HepG2 (cell line): ENCODE results near the gene GRK5. TPM values are rescaled to one million over a fixed set of nuclear protein-coding genes. Genes with fewer than 3 reads are reported as not detected.

Source experiments
- ATAC-seq: fragments of 200-7000 bp; cut with Tn5 transposase; 3 replicates; pipeline ENCODE4 v1.9.1; 2020; ENCODE audit warnings: mild to moderate bottlenecking, moderate library complexity
- BruUV-seq: library from RNA; stranded (reverse); fragments of 400-500 nt; replicated peaks from 2 replicates; lab custom pipeline; 2021; lab: Mats Ljungman, UMichigan
- CTCF ChIA-PET: fragments of 300-600 bp; formaldehyde crosslinking; extraction: SDS; loops from one replicate; lab custom pipeline; 2021; ENCODE audit warnings: low total read pairs, inconsistent platforms, low intra/inter-chr PET ratio; lab: Yijun Ruan, JAX
- POLR2A ChIA-PET: fragments of 350-600 bp; sonication (Branson Sonifier 250); formaldehyde crosslinking; loops from one replicate; lab custom pipeline; 2020; ENCODE audit warnings: antibody characterized with exemption, inconsistent platforms; lab: Yijun Ruan, JAX
- DNase-seq: peaks from one replicate; pipeline ENCODE4 v3.0.0-alpha.2; 2015; ENCODE audit warnings: low spot score
- FAIRE-seq: peaks from 3 replicates; lab custom pipeline; 2011; peaks lifted over from hg19 to GRCh38; lab: Jason Lieb, UNC
- H2AFZ ChIP-seq: one replicate; pipeline ENCODE4 v1.6.1; 2011; ENCODE audit warnings: low read length, inconsistent platforms
- H3K27ac ChIP-seq: fragments of 300-600 bp; 3 replicates; pipeline ENCODE4 v1.8.0; 2011; ENCODE audit warnings: mixed run types, mild to moderate bottlenecking, mixed read lengths, low read length, inconsistent platforms; ENCODE audit not compliant: insufficient read depth; ENCODE audit errors: extremely low read length
- H3K27me3 ChIP-seq, 2 experiments: fragments of 200-600 bp in 1 of 2; 2 replicates in 1 of 2; 3 replicates in 1 of 2; pipeline versions ENCODE4 v1.6.0 to v1.8.0; 2011; ENCODE audit warnings: low read length in 2 of 2, mild to moderate bottlenecking in 2 of 2, moderate library complexity in 2 of 2, inconsistent platforms in 1 of 2; ENCODE audit not compliant: insufficient read depth in 2 of 2, control insufficient read depth in 1 of 2
- H3K36me3 ChIP-seq, 2 experiments: fragments of 200-600 bp in 1 of 2; replicated peaks in 1 of 2; 2 replicates in 1 of 2; 3 replicates in 1 of 2; pipeline versions ENCODE4 v1.5.1 to v1.8.0; 2011; ENCODE audit warnings: low read length in 2 of 2, inconsistent platforms in 1 of 2; ENCODE audit not compliant: insufficient read depth in 2 of 2, control insufficient read depth in 1 of 2
- H3K4me1 ChIP-seq: 2 replicates; pipeline ENCODE4 v1.5.1; 2012; ENCODE audit warnings: low read length, inconsistent platforms; ENCODE audit not compliant: insufficient read depth
- H3K4me2 ChIP-seq: 2 replicates; pipeline ENCODE4 v1.6.0; 2011; ENCODE audit warnings: low read depth, low read length, inconsistent platforms
- H3K4me3 ChIP-seq, 3 experiments: fragments of 200-600 bp in 1 of 3; sonication (generic), shearing (Covaris generic) in 1 of 3; replicated peaks in 1 of 3; 2 replicates each; pipeline ENCODE4 v1.5.1; 2011 to 2016; ENCODE audit warnings: low read length in 3 of 3, inconsistent platforms in 2 of 3, low read depth in 2 of 3, mild to moderate bottlenecking in 2 of 3, control low read depth in 1 of 3, mixed read lengths in 1 of 3; ENCODE audit not compliant: insufficient read depth in 1 of 3
- H3K79me2 ChIP-seq: one replicate; pipeline ENCODE4 v1.6.1; 2011; ENCODE audit warnings: low read length, inconsistent platforms; ENCODE audit not compliant: insufficient read depth
- H3K9ac ChIP-seq: 2 replicates; pipeline ENCODE4 v1.6.0; 2011; ENCODE audit warnings: mild to moderate bottlenecking, low read depth, low read length, inconsistent platforms; ENCODE audit not compliant: insufficient read depth
- H3K9me3 ChIP-seq: 2 replicates; pipeline ENCODE4 v1.5.1; 2012; ENCODE audit warnings: mild to moderate bottlenecking, low read length
- H4K20me1 ChIP-seq: 2 replicates; pipeline ENCODE4 v1.6.0; 2011; ENCODE audit warnings: inconsistent platforms, mild to moderate bottlenecking, low read length, moderate library complexity; ENCODE audit not compliant: insufficient read depth
- DNMT3B ChIP-seq: conservative IDR thresholded peaks from 2 replicates; pipeline ENCODE4 v1.6.1; 2016; ENCODE audit warnings: missing biosample characterization, control low read depth
- KDM5A ChIP-seq: fragments of 200-600 bp; sonication (generic); IDR thresholded peaks from 2 replicates; pipeline ENCODE4 v1.7.0; 2018; ENCODE audit warnings: antibody characterized with exemption, mild to moderate bottlenecking, low read length, borderline replicate concordance
- NRL ChIP-seq: sonication (generic); formaldehyde crosslinking; IDR thresholded peaks from 2 replicates; pipeline ENCODE4 v1.5.0; 2020; ENCODE audit warnings: missing genetic modification reagents, mild to moderate bottlenecking, moderate library complexity, borderline replicate concordance
- PHB2 ChIP-seq: fragments of 450-650 bp; IDR thresholded peaks from 2 replicates; pipeline ENCODE4 v1.6.1; 2018; ENCODE audit not compliant: partially characterized antibody
- SMARCE1 ChIP-seq: fragments of 450-650 bp; IDR thresholded peaks from 2 replicates; pipeline ENCODE4 v1.6.1; 2017; ENCODE audit warnings: borderline replicate concordance
- ZBTB7A ChIP-seq: sonication (generic); formaldehyde crosslinking; IDR thresholded peaks from 2 replicates; pipeline ENCODE4 v1.8.0; 2022; ENCODE audit warnings: mild to moderate bottlenecking, missing genetic modification reagents
- ZNF207 ChIP-seq: fragments of 450-650 bp; IDR thresholded peaks from 2 replicates; pipeline ENCODE4 v1.6.1; 2016; ENCODE audit warnings: antibody characterized with exemption, borderline replicate concordance
- ZNF446 ChIP-seq: sonication (generic); formaldehyde crosslinking; IDR thresholded peaks from 2 replicates; pipeline ENCODE4 v1.5.0; 2020; ENCODE audit warnings: mild to moderate bottlenecking, missing genetic modification reagents
- ZNF564 ChIP-seq: sonication (generic); formaldehyde crosslinking; IDR thresholded peaks from 2 replicates; pipeline ENCODE4 v1.8.1; 2023; ENCODE audit warnings: mild to moderate bottlenecking, missing genetic modification reagents
- ZSCAN9 ChIP-seq: IDR thresholded peaks from 2 replicates; pipeline ENCODE4 v1.6.1; 2016; ENCODE audit warnings: borderline replicate concordance
- WGBS: methylation state at CpG from one replicate; pipeline ENCODE4 v1.1.6; 2017; ENCODE audit warnings: low lambda C conversion rate; 5-methylcytosine and 5-hydroxymethylcytosine counted together
- in situ Hi-C: cut with HindIII; loops from 2 replicates; pipeline ENCODE4 v1.10.0; 2017; ENCODE audit warnings: low pct_unique_long_range_greater_than_20kb; ENCODE audit not compliant: extremely low pct_ligation_motif_present
- intact Hi-C: fragments of 100-400 bp; cut with micrococcal nuclease; formaldehyde crosslinking; loops from one replicate; pipeline ENCODE4 v1.10.0; 2022; ENCODE audit not compliant: unreplicated experiment
- polyA plus RNA-seq, 8 experiments: library from polyadenylated mRNA; depleted of rRNA in 3 of 8; stranded (reverse) in 7 of 8; unstranded in 1 of 8; fragments of >200 nt; fragmentation: Illumina TruSeq in 4 of 8; extraction: Trizol in 4 of 8; gene quantifications; 2 replicates each; pipeline versions ENCODE4 v1.2.1 to v1.2.3, GENCODE V29; 2011 to 2016; ENCODE audit warnings: low read depth in 4 of 8, missing spikeins in 1 of 8, mixed read lengths in 1 of 8; ENCODE audit not compliant: insufficient read depth in 1 of 8
- total RNA-seq, 5 experiments: library from RNA; depleted of rRNA; stranded (reverse); fragments of >200 nt; fragmentation: Illumina TruSeq; extraction: Trizol; gene quantifications; 2 replicates each; pipeline ENCODE4 v1.2.3, GENCODE V29; 2016; ENCODE audit warnings: low read depth in 1 of 5

The GRK5 gene
- total and polyA plus RNA-seq, 2 of the 13 experiments (the other 11 are each of a cell fraction or from before 2014, with no cell fraction given): 10.4 to 12.6 TPM

GRCh38 chr10:119448628-119449584 lies 241.5 kb downstream of the GRK5 start:
- WGBS: 96% methylated on average over 13 of the region's 26 CpGs
- Histone ChIP-seq H4K20me1 (no peaks in the 10 kb centered on the region), H3K4me3 (no peak overlapping the region), H3K4me1 (peaks cover 8% of the 10 kb centered on the region), H3K79me2 (no peaks in the 10 kb centered on the region), H3K9ac (no peak overlapping the region), H3K27ac (no peak overlapping the region), H2AFZ (no peak overlapping the region), H3K9me3 (no peaks in the 10 kb centered on the region), H3K4me2 (no peak overlapping the region), H3K27me3 (no peaks in the 10 kb centered on the region), H3K36me3 (peaks cover 0 to 5% of the 10 kb centered on the region in 2 experiments; a peak in 2 of 5 replicates)
- ATAC-seq (no peak), DNase-seq (no peak), FAIRE-seq (no peak)
- in situ Hi-C loops: loop anchor here (5.0 to 10.0 kb wide), 2 partner anchors 43 to 254 kb away; no protein-coding TSS in a partner anchor
- no TSS peak for BruUV-seq
- POLR2A ChIA-PET: no interaction called here
- CTCF ChIA-PET: no interaction called here
- intact Hi-C loops: no loop called here
- no peak for TF ChIP-seq ZNF207

- WGBS: 93% methylated on average over 14 of the region's 16 CpGs
- BruUV-seq: no TSS peak
- H3K4me3 ChIP-seq: no peak overlapping the region
- no peaks in the 10 kb centered on the region for H3K27me3 ChIP-seq
- no peaks in the 10 kb centered on the region for H3K9me3 ChIP-seq
- no peak overlapping the region for H2AFZ ChIP-seq
- POLR2A ChIA-PET: no interaction called here
- no peak for FAIRE-seq
- ATAC-seq: no peak
- TF ChIP-seq SMARCE1 (no peak), DNMT3B (CRISPR knock-in tag) (no peak), ZSCAN9 (CRISPR knock-in tag) (no peak), PHB2 (no peak), ZNF564 (CRISPR knock-in tag) (no peak), NRL (CRISPR knock-in tag) (no peak), ZNF446 (CRISPR knock-in tag) (no peak), KDM5A (no peak), ZBTB7A (no peak)
- in situ Hi-C loops (loop anchor here (5.0 to 10.0 kb wide), 2 partner anchors 42 to 255 kb away; no protein-coding TSS in a partner anchor), intact Hi-C loops (no loop called here)
- DNase-seq: no peak
- CTCF ChIA-PET: no interaction called here
- H3K27ac ChIP-seq: no peak overlapping the region
- H3K79me2 ChIP-seq: no peaks in the 10 kb centered on the region
- no peaks in the 10 kb centered on the region for H4K20me1 ChIP-seq
- no peak overlapping the region for H3K9ac ChIP-seq
- H3K36me3 ChIP-seq: peaks cover 0 to 5% of the 10 kb centered on the region in 2 experiments; a peak in 2 of 5 replicates
- H3K4me1 ChIP-seq: peaks cover 8% of the 10 kb centered on the region
- H3K4me2 ChIP-seq: no peak overlapping the region
Observed at GRCh38 chr10:119449760-119450461, 242.5 kb downstream of the GRK5 start.
